ENCODE measurements around the gene GABPB1.

GRCh38 chr15:50353251-50353974 lies 1.6 kb downstream of the GABPB1 start:
- TF ChIP-seq CTCF (IDR thresholded peaks at IDR 0.05; ENCODE audit: low read depth, low read length) (no peak), POLR2A (IDR thresholded peaks at IDR 0.05; ENCODE audit: extremely low read depth, insufficient read length) (no peak), MAX (IDR thresholded peaks at IDR 0.05; ENCODE audit: low read depth, low read length) (no peak)

All from NB4 (cell line).